ENCODE measurements around the gene PPP3CA. TPM values are rescaled to one million over a fixed set of nuclear protein-coding genes. Genes with fewer than 3 reads are reported as not detected.
A peak's percentile ranks its signal among the peaks of the same experiment; 100 is the strongest.

Gene PPP3CA
- total RNA-seq, 1 experiment from 2014 or later = 48.2 TPM

GRCh38 chr4:101222156-101222845, 125.0 kb downstream of the PPP3CA start:
- H3K4me3 ChIP-seq = no peak overlapping the region
- H3K9me3 ChIP-seq (replicated peaks) = no peaks in the 10 kb centered on the region
- H3K27ac ChIP-seq = peak overlapping the region; percentile 53; the same call in 1 of the 2 replicates
- DNase-seq (ENCODE audit: low read depth in 1 of 2, low spot score in 2 of 2) = no peak
- no peaks in the 10 kb centered on the region for H3K36me3 ChIP-seq
- H3K27me3 ChIP-seq (replicated peaks) = no peaks in the 10 kb centered on the region
- peaks cover 38% of the 10 kb centered on the region for H3K4me1 ChIP-seq (replicated peaks)

- no peaks in the 10 kb centered on the region for H3K27me3 ChIP-seq (replicated peaks)
- H3K9me3 ChIP-seq (replicated peaks) = no peaks in the 10 kb centered on the region
- H3K27ac ChIP-seq = peak overlapping the region; percentile 53
- peak in 1 of 2 experiments; percentile 76 for DNase-seq (ENCODE audit: low read depth in 1 of 2, low spot score in 2 of 2)
- H3K4me1 ChIP-seq (replicated peaks) = peaks cover 38% of the 10 kb centered on the region
- H3K4me3 ChIP-seq = no peak overlapping the region
- no peaks in the 10 kb centered on the region for H3K36me3 ChIP-seq
Measured at GRCh38 chr4:101221294-101221693, 126.0 kb downstream of the PPP3CA start.

GRCh38 chr4:101218894-101219293, 128.4 kb downstream of the PPP3CA start:
- Histone ChIP-seq H3K4me3 (no peak overlapping the region), H3K36me3 (no peaks in the 10 kb centered on the region), H3K27ac (no peak overlapping the region), H3K9me3 (replicated peaks) (no peaks in the 10 kb centered on the region), H3K27me3 (replicated peaks) (no peaks in the 10 kb centered on the region), H3K4me1 (replicated peaks) (peaks cover 38% of the 10 kb centered on the region)
- DNase-seq (ENCODE audit: low read depth in 1 of 2, low spot score in 2 of 2) = no peak

- Histone ChIP-seq H3K4me1 (replicated peaks) (peaks cover 38% of the 10 kb centered on the region), H3K4me3 (no peak overlapping the region), H3K27ac (no peak overlapping the region), H3K9me3 (replicated peaks) (no peaks in the 10 kb centered on the region), H3K36me3 (no peaks in the 10 kb centered on the region), H3K27me3 (replicated peaks) (no peaks in the 10 kb centered on the region)
- no peak for DNase-seq (ENCODE audit: low read depth in 1 of 2, low spot score in 2 of 2)
Measured at GRCh38 chr4:101218346-101218745, 129.0 kb downstream of the PPP3CA start.

GRCh38 chr4:101217353-101218031, 129.8 kb downstream of the PPP3CA start:
- DNase-seq (ENCODE audit: low read depth in 1 of 2, low spot score in 2 of 2) = peak in 1 of 2 experiments; percentile 45
- H3K27ac ChIP-seq = no peak overlapping the region
- no peak overlapping the region for H3K4me3 ChIP-seq

GRCh38 chr4:101211146-101211553, 136.2 kb downstream of the PPP3CA start:
- Histone ChIP-seq H3K36me3 (no peaks in the 10 kb centered on the region), H3K4me1 (replicated peaks) (peaks cover 11% of the 10 kb centered on the region; the same call in 1 of the 2 replicates), H3K27me3 (replicated peaks) (no peaks in the 10 kb centered on the region), H3K27ac (no peak overlapping the region), H3K9me3 (replicated peaks) (no peaks in the 10 kb centered on the region), H3K4me3 (no peak overlapping the region)
- no peak for DNase-seq (ENCODE audit: low read depth in 1 of 2, low spot score in 2 of 2)

More at GRCh38 chr4:101217353-101218031, 129.8 kb downstream of the PPP3CA start:
- H3K36me3 ChIP-seq = no peaks in the 10 kb centered on the region
- peaks cover 37% of the 10 kb centered on the region for H3K4me1 ChIP-seq (replicated peaks)
- no peaks in the 10 kb centered on the region for H3K27me3 ChIP-seq (replicated peaks)
- no peaks in the 10 kb centered on the region for H3K9me3 ChIP-seq (replicated peaks)

GRCh38 chr4:101210331-101210730, 137.0 kb downstream of the PPP3CA start:
- DNase-seq (ENCODE audit: low read depth in 1 of 2, low spot score in 2 of 2) = no peak
- H3K36me3 ChIP-seq = no peaks in the 10 kb centered on the region
- H3K4me1 ChIP-seq (replicated peaks) = peaks cover 16% of the 10 kb centered on the region; the same call in 1 of the 2 replicates
- no peak overlapping the region for H3K4me3 ChIP-seq
- no peaks in the 10 kb centered on the region for H3K9me3 ChIP-seq (replicated peaks)
- no peak overlapping the region for H3K27ac ChIP-seq
- no peaks in the 10 kb centered on the region for H3K27me3 ChIP-seq (replicated peaks)

GRCh38 chr4:101208171-101208570, 139.2 kb downstream of the PPP3CA start:
- H3K36me3 ChIP-seq = no peaks in the 10 kb centered on the region
- no peaks in the 10 kb centered on the region for H3K27me3 ChIP-seq (replicated peaks)
- no peak overlapping the region for H3K4me3 ChIP-seq
- H3K4me1 ChIP-seq (replicated peaks) = peaks cover 16% of the 10 kb centered on the region; the same call in 1 of the 2 replicates
- no peaks in the 10 kb centered on the region for H3K9me3 ChIP-seq (replicated peaks)
- DNase-seq (ENCODE audit: low read depth in 1 of 2, low spot score in 2 of 2) = no peak
- H3K27ac ChIP-seq = no peak overlapping the region

- DNase-seq (ENCODE audit: low read depth in 1 of 2, low spot score in 2 of 2) = no peak
- Histone ChIP-seq H3K4me3 (no peak overlapping the region), H3K27ac (no peak overlapping the region), H3K27me3 (replicated peaks) (no peaks in the 10 kb centered on the region), H3K36me3 (no peaks in the 10 kb centered on the region), H3K9me3 (replicated peaks) (no peaks in the 10 kb centered on the region), H3K4me1 (replicated peaks) (peaks cover 15% of the 10 kb centered on the region)
Measured at GRCh38 chr4:101205916-101206315, 141.4 kb downstream of the PPP3CA start.

GRCh38 chr4:101201421-101201820, 145.9 kb downstream of the PPP3CA start:
- no peak overlapping the region for H3K4me3 ChIP-seq
- peaks cover 23% of the 10 kb centered on the region for H3K4me1 ChIP-seq (replicated peaks)
- H3K27me3 ChIP-seq (replicated peaks) = no peaks in the 10 kb centered on the region
- H3K36me3 ChIP-seq = no peaks in the 10 kb centered on the region
- no peaks in the 10 kb centered on the region for H3K9me3 ChIP-seq (replicated peaks)
- no peak for DNase-seq (ENCODE audit: low read depth in 1 of 2, low spot score in 2 of 2)
- H3K27ac ChIP-seq = no peak overlapping the region

GRCh38 chr4:101200561-101200960, 146.8 kb downstream of the PPP3CA start:
- Histone ChIP-seq H3K4me3 (no peak overlapping the region), H3K4me1 (replicated peaks) (peaks cover 18% of the 10 kb centered on the region), H3K27me3 (replicated peaks) (no peaks in the 10 kb centered on the region), H3K36me3 (peaks cover 3% of the 10 kb centered on the region; the same call in 1 of the 2 replicates), H3K27ac (peak overlapping the region; percentile 45), H3K9me3 (replicated peaks) (no peaks in the 10 kb centered on the region)
- DNase-seq (ENCODE audit: low read depth in 1 of 2, low spot score in 2 of 2) = peak in 1 of 2 experiments; percentile 71

- H3K36me3 ChIP-seq = peaks cover 5% of the 10 kb centered on the region; the same call in 1 of the 2 replicates
- H3K4me1 ChIP-seq (replicated peaks) = peaks cover 17% of the 10 kb centered on the region
- peak overlapping the region; percentile 45 for H3K27ac ChIP-seq
- H3K4me3 ChIP-seq = no peak overlapping the region
- no peaks in the 10 kb centered on the region for H3K9me3 ChIP-seq (replicated peaks)
- no peaks in the 10 kb centered on the region for H3K27me3 ChIP-seq (replicated peaks)
- DNase-seq (ENCODE audit: low read depth in 1 of 2, low spot score in 2 of 2) = no peak
Measured at GRCh38 chr4:101199507-101200285, 147.6 kb downstream of the PPP3CA start.

GRCh38 chr4:101198682-101199339, 148.5 kb downstream of the PPP3CA start:
- H3K4me1 ChIP-seq (replicated peaks) = peaks cover 17% of the 10 kb centered on the region

More at GRCh38 chr4:101198682-101199339, 148.5 kb downstream of the PPP3CA start:
- Histone ChIP-seq H3K27ac (no peak overlapping the region), H3K4me3 (no peak overlapping the region), H3K27me3 (replicated peaks) (no peaks in the 10 kb centered on the region), H3K36me3 (peaks cover 5% of the 10 kb centered on the region; the same call in 1 of the 2 replicates), H3K9me3 (replicated peaks) (no peaks in the 10 kb centered on the region)
- DNase-seq (ENCODE audit: low read depth in 1 of 2, low spot score in 2 of 2) = no peak

Measured in SJSA1 (cell line).